SK-N-MC (cell line): ENCODE measurements around the gene ABL1.

Experiments used
- EZH2 ChIP-seq: fragments of 200-600 bp; sonication (generic); IDR thresholded peaks from one replicate; pipeline ENCODE4 v1.6.1; 2017; ENCODE audit warnings: antibody characterized with exemption
- POLR2AphosphoS5 ChIP-seq: IDR thresholded peaks from 2 replicates; pipeline ENCODE4 v1.6.1; 2012; ENCODE audit warnings: mild to moderate bottlenecking, low read depth, low read length, borderline replicate concordance

DNA sequence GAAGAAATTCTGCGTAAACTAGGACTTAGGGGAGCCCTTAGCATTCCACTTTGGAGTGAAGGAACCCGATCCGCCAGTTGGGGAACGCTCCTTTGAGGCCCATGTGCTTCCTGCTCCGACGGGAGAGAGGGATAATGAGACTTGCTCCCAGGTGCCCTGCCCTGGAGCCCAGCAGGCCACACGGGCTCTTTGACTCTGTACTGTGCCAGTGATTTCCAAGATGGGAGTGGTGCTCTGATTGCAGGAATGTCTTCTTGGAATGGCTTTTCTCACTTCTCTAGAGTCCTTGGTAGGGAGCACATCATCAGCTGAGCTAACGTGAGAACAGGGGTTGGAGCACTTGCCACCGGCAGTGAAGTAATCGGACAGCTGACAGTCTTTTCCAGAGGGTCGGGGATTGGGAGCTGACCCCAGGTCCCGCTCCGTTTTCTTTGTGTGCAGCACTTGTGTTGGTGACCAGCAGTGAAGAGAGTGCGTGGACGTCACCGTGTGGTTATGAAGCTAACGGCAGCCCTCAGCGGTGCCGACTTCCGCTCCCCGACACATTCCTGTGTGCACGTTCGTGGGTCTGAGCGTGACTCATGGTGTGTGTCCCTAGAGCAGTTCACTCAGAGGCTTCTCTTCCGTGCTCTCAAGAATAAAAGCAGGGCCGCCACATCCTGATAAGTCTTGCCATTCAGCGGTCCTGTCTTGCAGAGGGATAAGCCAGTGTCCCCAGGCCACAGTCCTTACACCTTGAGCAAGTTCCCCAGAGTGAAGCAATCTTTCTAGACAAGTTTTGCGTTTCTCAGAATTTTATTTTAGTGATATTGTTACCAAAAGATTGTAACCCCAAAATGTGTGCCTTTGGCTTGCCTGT, 25.6 kb downstream of the ABL1 start:
- no peak for TF ChIP-seq POLR2AphosphoS5
- no peak for TF ChIP-seq EZH2
